Measurements from ENCODE around the gene TRAF3. TPM values are rescaled to one million over a fixed set of nuclear protein-coding genes. Genes with fewer than 3 reads are reported as not detected.

The TRAF3 gene
- total RNA-seq, 1 donor from 2014 or later, result 26.3 TPM

DNA sequence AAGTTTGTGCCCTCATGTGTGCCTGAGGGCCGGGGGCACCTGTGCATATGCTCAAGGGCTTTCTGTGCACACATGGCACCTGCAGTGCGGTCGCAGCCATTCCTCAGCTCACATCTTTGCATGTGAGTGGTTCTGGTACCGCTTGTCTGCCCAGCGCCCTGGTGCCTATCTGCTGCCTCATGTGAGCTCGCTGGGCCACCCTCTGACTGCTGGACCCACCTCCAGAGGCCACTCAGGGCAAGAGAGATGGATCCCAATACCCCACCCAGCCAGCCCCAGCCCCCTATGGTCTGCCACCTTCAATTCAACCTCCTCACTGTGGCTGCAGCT lies 139.8 kb downstream of the TRAF3 start:
- H3K36me3 Mint-ChIP-seq (ENCODE audit: insufficient read depth), result no peaks in the 10 kb centered on the region
- H3K27me3 Mint-ChIP-seq, result no peaks in the 10 kb centered on the region
- TF ChIP-seq, protein P1, sequence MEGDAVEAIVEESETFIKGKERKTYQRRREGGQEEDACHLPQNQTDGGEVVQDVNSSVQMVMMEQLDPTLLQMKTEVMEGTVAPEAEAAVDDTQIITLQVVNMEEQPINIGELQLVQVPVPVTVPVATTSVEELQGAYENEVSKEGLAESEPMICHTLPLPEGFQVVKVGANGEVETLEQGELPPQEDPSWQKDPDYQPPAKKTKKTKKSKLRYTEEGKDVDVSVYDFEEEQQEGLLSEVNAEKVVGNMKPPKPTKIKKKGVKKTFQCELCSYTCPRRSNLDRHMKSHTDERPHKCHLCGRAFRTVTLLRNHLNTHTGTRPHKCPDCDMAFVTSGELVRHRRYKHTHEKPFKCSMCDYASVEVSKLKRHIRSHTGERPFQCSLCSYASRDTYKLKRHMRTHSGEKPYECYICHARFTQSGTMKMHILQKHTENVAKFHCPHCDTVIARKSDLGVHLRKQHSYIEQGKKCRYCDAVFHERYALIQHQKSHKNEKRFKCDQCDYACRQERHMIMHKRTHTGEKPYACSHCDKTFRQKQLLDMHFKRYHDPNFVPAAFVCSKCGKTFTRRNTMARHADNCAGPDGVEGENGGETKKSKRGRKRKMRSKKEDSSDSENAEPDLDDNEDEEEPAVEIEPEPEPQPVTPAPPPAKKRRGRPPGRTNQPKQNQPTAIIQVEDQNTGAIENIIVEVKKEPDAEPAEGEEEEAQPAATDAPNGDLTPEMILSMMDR (IDR thresholded peaks at IDR 0.05; ENCODE audit: unreplicated experiment), result no peak
- H3K27ac Mint-ChIP-seq, result no peak overlapping the region
- no peak overlapping the region for H3K4me3 Mint-ChIP-seq (ENCODE audit: low read depth)
- H3K4me1 Mint-ChIP-seq (ENCODE audit: low read depth), result no peaks in the 10 kb centered on the region
- H3K9me3 Mint-ChIP-seq (ENCODE audit: low read depth), result no peaks in the 10 kb centered on the region
- DNase-seq (ENCODE audit: low spot score, unreplicated experiment), result no peak

- no peak overlapping the region for H3K27ac Mint-ChIP-seq
- peak; percentile 42 for DNase-seq (ENCODE audit: low spot score, unreplicated experiment)
- H3K27me3 Mint-ChIP-seq, result no peaks in the 10 kb centered on the region
- no peak overlapping the region for H3K4me3 Mint-ChIP-seq (ENCODE audit: low read depth)
- H3K4me1 Mint-ChIP-seq (ENCODE audit: low read depth), result no peaks in the 10 kb centered on the region
- H3K9me3 Mint-ChIP-seq (ENCODE audit: low read depth), result no peaks in the 10 kb centered on the region
- no peaks in the 10 kb centered on the region for H3K36me3 Mint-ChIP-seq (ENCODE audit: insufficient read depth)
- TF ChIP-seq, protein P1 (IDR thresholded peaks at IDR 0.05; ENCODE audit: unreplicated experiment), result peak; percentile 70
Observed at GRCh38 chr14:102917469-102918211, 140.4 kb downstream of the TRAF3 start.

DNA sequence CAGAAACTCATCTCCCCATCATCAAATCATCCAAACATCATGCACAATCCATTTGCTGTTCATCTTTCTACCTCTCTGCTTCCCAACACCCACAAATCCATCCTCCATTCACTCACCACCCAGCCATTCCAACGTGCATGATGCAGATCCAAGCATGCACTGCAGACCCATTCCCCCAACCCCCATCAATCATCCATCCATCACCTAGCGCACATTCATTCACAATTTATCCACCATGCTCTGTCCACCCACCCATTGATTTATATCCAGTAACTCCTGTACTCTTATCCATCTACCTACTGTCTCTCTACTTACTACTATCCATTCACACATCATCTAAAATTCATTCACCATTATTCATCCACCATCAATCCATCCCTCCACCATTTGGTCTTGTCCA lies 141.2 kb downstream of the TRAF3 start:
- TF ChIP-seq, protein P1 (IDR thresholded peaks at IDR 0.05; ENCODE audit: unreplicated experiment), result no peak
- Mint-ChIP-seq H3K4me1 (ENCODE audit: low read depth) (no peaks in the 10 kb centered on the region), H3K27me3 (no peaks in the 10 kb centered on the region), H3K9me3 (ENCODE audit: low read depth) (no peaks in the 10 kb centered on the region), H3K36me3 (ENCODE audit: insufficient read depth) (no peaks in the 10 kb centered on the region), H3K4me3 (ENCODE audit: low read depth) (no peak overlapping the region), H3K27ac (no peak overlapping the region)
- DNase-seq (ENCODE audit: low spot score, unreplicated experiment), result no peak

DNA sequence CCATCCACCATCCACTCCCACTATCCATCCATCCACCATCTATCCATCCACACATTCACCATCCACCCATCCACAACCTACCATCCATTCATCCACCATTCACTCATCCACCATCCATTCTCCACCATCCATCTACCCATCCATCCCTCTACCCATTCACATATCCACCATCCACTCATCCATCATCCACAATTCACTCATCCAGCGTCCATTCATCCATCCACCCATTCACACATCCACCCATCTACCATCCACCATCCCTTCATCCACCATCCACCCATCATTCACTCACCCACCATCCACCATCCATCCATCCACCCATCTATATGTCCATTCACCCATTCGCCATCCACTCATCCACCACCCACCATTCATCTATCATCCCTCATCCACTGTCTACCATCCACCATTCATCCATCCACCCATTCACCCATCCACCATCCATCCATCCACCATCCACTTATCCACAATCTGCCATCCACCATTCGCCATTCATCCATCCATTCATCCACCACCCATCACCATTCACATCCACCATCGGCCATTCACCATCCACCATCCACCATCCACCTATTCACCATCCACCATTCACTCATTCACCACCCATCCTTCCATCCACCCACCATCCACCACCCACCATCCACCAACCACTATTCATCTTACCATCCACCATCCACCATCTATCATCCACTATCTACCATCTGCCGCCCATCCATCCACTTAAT lies 143.2 kb downstream of the TRAF3 start:
- TF ChIP-seq, protein P1 (IDR thresholded peaks at IDR 0.05; ENCODE audit: unreplicated experiment), result no peak
- no peaks in the 10 kb centered on the region for H3K9me3 Mint-ChIP-seq (ENCODE audit: low read depth)
- no peaks in the 10 kb centered on the region for H3K27me3 Mint-ChIP-seq
- no peak for DNase-seq (ENCODE audit: low spot score, unreplicated experiment)
- H3K4me1 Mint-ChIP-seq (ENCODE audit: low read depth), result no peaks in the 10 kb centered on the region
- no peak overlapping the region for H3K27ac Mint-ChIP-seq
- H3K4me3 Mint-ChIP-seq (ENCODE audit: low read depth), result no peak overlapping the region
- no peaks in the 10 kb centered on the region for H3K36me3 Mint-ChIP-seq (ENCODE audit: insufficient read depth)

DNA sequence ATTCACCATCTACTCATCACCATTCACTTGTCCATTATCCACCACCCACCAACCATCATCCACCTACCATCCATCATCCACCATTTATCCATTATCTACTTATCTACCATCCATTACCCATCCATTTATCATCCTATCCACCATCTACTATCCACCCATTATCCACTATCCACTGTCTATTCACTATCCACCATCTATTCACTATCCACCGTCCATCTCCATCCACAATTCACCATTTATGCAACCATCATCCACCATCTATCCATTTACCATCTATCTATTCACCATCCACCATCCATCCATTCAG lies 143.7 kb downstream of the TRAF3 start:
- no peak for DNase-seq (ENCODE audit: low spot score, unreplicated experiment)
- H3K27ac Mint-ChIP-seq, result no peak overlapping the region
- H3K36me3 Mint-ChIP-seq (ENCODE audit: insufficient read depth), result no peaks in the 10 kb centered on the region
- H3K4me1 Mint-ChIP-seq (ENCODE audit: low read depth), result no peaks in the 10 kb centered on the region
- H3K4me3 Mint-ChIP-seq (ENCODE audit: low read depth), result no peak overlapping the region
- H3K27me3 Mint-ChIP-seq, result peaks cover 5% of the 10 kb centered on the region
- TF ChIP-seq, protein P1 (IDR thresholded peaks at IDR 0.05; ENCODE audit: unreplicated experiment), result no peak
- H3K9me3 Mint-ChIP-seq (ENCODE audit: low read depth), result no peaks in the 10 kb centered on the region
